HG03066 (cell line): ENCODE measurements around the gene CHST3.
"Not testable (repeated sequence)": the region's sequence is repeated elsewhere in the genome, so short reads cannot be mapped to it uniquely, and the experiment has no call there.

Source experiments
- ATAC-seq: cut with Tn5 transposase; IDR thresholded peaks from one replicate; pipeline ENCODE4 v1.9.1; 2021; ENCODE audit warnings: low read depth; ENCODE audit not compliant: unreplicated experiment

Gene CHST3

GRCh38 chr10:71984809-71985388 is 20.7 kb downstream of the CHST3 start:
- no peak for ATAC-seq

GRCh38 chr10:71985542-71986250 is 21.5 kb downstream of the CHST3 start:
- ATAC-seq: no peak

GRCh38 chr10:71988895-71989294 is 24.7 kb downstream of the CHST3 start:
- not testable (repeated sequence) for ATAC-seq

DNA sequence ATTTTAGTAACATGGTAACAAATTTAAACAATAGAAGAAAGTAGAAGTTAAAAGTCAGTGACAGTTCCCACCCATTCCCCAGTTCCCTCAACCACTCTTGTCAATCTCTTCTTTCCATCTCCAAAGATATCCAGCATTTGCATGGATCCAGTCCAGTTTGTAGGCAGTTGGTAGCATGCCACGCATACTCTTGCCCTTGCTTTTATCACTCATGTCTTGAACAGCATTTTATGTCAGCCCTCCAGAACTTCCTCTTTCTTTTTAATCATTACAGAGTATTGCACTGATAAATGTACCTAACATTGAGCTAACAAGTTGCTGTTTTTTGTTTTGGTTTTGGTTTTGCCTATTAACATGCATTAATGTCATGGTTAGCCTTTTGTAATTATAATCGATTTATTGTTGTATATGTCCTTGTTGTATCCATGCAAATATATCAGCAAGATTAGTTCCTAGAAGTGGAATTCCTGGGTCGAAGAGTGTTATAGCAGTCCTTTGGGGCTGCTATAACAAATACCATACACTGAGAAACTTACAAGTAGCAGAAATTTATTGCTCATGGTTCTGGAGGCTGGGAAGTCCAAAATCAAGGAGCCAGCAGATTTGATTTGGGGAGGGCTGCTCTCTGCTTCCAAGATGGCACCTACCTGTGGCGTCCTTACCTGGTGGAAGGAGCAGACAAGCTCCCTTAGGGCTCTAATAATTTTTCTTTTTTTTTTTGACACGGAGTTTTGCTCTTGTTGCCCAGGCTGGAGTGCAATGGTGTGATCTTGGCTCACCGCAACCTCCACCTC is 25.7 kb downstream of the CHST3 start:
- no peak for ATAC-seq

GRCh38 chr10:71990706-71991269 is 26.6 kb downstream of the CHST3 start:
- no peak for ATAC-seq

- ATAC-seq: no peak
These were observed 31.3 kb downstream of the CHST3 start for GRCh38 chr10:71995449-71995848.

DNA sequence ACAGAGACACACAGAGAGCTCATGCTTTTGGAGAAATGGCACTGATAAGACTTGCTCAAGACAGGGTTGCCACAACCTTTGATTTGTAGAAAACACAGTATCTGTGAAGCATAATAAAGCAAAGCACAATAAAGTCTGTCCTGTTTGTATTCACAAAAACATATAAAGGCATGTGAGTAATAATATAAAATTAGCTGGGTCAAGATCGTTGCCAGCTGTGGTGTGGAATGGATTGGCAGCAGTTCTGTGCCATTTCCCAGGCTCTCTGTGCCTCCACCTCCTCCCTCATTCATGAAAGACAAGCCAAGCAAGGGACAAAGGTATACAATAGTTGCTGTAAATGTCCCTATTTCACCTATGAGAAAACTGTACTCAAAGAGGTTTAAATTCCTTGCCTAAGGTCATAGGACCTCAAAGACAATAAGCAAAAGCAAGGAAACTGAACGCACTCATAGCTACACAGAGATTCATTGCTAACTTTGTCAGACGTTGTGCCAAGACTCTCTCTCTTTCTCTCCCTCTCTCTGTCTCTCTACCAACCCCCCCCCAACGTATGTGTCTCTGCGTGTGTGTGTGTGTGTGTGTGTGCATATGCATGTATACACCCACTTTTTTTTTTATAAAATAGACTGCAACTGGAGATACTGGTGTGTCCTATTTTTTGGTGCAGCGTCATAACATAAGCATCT is 31.8 kb downstream of the CHST3 start:
- ATAC-seq: no peak

DNA sequence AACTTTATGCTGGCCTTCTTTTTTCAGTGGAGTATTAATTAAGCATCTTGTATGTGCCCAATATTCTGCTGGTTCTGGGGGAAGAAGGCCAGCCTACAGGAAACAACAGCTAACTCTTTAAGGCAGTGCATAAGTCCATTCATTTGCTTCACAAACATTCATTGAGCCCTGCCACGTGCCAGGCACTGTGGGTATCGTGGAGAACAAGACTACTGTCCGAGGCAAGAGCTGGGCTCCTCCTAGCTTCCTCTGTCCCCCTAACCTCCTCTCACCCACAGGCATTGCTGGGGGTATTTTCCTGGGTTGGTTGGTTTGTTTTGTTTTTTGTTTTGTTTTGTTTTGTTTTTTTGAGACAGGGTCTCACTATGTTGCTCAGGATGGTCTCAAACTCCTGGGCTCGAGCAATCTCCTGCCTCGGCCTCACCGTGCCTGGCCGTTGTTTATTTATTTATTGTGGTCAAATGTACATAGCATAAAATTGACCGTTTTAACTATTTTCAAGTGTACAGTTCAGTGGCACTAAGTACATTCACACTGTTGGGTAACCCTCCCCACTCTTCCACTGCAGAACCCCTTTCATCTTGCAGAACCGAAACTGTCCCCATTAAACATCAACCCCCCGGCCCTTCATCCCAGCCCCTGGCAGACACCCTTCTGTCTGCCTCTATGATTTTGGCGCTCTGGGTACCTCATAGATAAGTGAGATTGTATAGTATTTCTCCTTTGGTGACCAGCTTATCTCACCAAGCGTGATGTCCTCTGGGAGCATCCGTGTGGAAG is 32.6 kb downstream of the CHST3 start:
- ATAC-seq: no peak

DNA sequence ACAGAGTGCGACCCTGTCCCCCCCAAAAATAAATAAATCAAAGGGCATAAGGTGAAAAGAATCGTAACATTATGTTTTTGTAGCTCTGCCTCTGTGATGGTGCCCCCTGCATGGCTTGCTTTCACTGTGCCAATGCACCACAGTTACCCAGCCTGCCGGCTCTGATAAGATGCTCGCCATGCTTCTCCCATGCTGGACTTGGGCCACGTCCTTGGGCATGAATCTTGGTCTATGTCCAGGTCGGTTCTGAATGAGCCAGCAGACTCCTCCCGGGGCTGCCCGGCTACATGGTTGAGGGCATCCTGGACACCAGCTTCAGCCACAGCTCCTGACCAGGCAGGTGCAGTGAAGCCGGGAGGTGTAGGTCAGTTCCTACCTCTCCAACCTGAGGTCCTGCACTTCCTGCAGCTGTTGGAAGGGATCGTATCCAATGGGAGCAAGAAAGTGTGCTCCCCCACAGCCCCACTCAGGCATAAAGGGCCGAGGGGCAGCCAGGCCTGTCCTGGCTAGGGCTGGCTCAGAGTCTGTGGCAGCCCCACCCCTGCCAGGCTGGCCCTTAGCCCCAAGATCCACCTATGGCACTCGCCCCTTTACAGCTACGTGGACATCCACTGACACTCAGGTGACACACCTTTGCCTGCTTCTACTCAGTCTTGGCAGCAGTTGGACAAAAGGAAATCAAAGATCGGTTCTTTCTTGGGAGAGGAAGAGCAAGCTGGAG is 34.1 kb downstream of the CHST3 start:
- ATAC-seq: no peak

DNA sequence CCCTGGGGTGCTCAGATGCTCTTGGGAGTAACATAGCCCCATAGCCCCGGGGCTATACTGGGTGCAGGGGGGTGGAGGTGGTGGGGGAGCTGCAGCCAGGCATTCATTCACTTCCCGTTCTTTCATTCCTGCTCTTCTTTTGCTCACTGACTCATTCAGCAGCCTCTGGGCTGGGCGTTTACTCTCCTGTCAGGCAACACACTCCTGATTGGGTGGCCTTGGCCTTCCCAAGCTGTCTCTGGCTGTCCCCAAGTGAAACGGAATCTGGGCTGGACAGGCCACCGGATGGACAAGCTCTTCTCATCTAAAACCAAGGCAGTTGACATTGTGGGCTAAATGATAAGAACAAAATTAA is 34.6 kb downstream of the CHST3 start:
- no peak for ATAC-seq

DNA sequence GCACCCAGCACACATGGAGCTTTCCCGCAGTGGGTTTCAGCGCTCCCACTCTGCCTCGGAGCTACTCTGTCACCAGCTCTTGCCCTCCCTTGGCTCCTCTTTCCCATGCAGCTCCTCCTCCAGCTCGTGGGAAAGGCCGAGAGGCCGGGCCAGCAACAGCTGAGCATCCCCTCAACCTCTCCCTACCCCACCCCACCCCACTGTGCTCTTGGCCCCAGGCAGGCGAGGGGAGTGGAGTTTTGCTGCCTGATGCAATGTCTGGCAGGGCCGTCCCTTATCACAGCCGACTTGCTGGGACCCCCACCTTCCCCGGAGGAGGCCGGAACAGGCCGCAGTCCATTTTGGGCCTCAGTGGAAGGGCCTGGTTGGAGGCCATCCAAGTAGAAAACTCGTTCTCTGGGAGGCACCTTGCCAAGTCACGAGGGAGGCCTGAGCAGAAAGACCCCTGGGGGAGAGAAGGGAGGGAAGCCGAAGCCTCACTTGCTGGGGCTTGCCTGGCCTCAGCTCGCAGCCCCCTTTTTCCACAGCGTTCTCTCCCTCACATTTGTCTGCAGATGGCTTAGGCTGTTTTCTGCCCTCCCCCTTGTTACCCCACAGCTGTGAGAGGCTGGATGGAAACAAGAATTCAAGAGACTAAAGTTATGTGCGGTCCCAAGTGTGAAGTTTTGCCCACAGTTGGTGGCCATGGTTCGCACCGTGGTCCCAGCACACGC is 35.3 kb downstream of the CHST3 start:
- no peak for ATAC-seq

DNA sequence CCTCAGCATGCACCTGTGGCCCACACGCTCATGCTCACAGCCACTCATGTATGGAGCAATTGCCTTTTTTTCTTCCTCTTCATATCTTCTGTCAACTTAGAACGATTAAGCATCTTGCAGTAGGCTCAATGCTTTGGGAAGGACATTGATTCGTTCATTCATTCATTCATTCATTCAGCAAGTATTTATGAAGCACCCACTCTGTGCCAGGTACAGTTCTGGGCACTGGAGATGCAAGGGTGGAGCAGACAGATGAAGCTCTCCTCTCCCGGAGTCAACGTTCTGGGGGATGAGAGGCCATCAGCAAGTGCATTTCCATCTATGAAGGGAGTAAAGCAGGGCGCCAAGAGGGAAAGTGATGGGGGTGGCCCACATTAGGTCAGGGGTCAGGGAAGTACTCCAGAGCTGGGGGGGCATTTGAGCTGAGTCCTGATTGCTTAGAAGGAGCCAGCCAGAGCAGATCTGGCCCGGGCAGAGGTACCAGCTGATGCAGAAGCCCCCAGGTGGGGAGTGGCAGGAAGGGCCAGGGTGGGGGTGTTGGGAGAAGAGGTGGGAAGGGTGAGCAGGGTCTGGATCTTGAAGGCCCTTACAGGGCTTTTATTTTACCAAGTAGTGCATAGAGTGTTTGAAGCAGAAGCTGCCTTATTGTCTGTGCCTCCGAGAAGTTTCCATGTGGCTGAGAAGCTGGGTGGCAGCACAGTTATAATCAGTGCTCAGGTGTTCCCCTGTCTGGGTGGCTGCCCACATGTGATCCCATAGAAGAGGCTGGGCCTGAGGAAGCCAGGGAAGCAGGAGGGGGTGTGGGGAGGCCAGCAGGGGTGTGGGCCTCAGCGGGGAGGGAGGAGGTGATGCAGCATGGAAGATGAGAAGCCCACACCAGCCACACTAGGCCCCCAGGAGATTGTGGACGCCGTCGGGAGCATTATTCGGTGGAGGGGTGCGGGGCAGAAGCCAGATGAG is 36.2 kb downstream of the CHST3 start:
- no peak for ATAC-seq

- ATAC-seq: no peak
These were observed 36.8 kb downstream of the CHST3 start for GRCh38 chr10:72001033-72001395.

- no peak for ATAC-seq
These were observed 38.4 kb downstream of the CHST3 start for GRCh38 chr10:72002354-72003295.

DNA sequence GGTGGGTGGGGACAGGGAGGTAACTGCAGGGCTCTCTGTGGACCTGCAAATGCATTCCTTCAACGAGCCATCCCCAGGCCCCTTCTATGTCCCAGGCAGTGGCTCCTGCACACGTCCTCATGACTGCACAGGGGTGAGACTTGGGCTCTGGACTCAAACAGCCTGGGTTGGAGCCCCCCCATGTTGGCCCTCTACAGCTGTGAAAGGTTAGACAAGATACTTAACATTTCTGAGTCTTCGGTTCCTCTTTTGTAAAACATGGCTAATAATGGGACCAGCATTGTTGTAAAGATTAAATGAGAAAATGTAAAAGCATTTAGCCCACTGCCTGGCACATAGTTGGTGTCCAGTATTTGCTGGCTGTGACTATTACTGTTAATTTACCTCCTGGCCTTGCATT is 41.8 kb downstream of the CHST3 start:
- ATAC-seq: no peak

DNA sequence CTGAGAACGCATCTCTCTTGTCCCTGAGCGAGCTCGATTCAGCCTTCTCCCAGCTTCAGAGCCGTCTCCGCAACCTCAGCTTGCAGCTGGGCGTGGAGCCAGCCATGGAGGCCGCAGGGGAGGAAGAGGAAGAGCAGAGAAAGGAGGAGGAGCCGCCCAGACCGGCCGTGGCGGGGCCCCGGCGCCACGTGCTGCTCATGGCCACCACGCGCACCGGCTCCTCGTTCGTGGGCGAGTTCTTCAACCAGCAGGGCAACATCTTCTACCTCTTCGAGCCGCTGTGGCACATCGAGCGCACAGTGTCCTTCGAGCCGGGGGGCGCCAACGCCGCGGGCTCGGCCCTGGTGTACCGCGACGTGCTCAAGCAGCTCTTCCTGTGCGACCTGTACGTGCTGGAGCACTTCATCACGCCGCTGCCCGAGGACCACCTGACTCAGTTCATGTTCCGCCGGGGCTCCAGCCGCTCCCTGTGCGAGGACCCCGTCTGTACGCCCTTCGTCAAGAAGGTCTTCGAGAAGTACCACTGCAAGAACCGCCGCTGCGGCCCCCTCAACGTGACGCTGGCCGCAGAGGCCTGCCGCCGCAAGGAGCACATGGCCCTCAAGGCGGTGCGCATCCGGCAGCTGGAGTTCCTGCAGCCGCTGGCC is 43.2 kb downstream of the CHST3 start:
- ATAC-seq: no peak
